Stomach (tissue), 4 donors: ENCODE data around the gene TIAL1.

ENCODE experiments used
- CTCF ChIP-seq, 7 experiments: fragments of 450-650 bp in 4 of 7; fragments of 200-600 bp in 3 of 7; sonication (generic) in 3 of 7; IDR thresholded peaks; one replicate each; pipeline ENCODE4 v1.5.1; 2016 to 2019; ENCODE audit warnings: antibody characterized with exemption in 7 of 7, control low read depth in 2 of 7, mild to moderate bottlenecking in 1 of 7
- EP300 ChIP-seq: sonication (generic); formaldehyde crosslinking; IDR thresholded peaks from one replicate; pipeline ENCODE4 v1.6.1; 2017; ENCODE audit warnings: antibody characterized with exemption
- POLR2A ChIP-seq, 4 donors: fragments of 450-650 bp; IDR thresholded peaks; one replicate each; pipeline ENCODE4 v1.6.1; 2016; ENCODE audit warnings: antibody characterized with exemption in 4 of 4, control low read depth in 2 of 4, mild to moderate bottlenecking in 1 of 4, moderate library complexity in 1 of 4
- POLR2AphosphoS5 ChIP-seq, 3 donors: sonication (generic); formaldehyde crosslinking; IDR thresholded peaks; one replicate each; pipeline ENCODE4 v1.6.1; 2016; ENCODE audit warnings: antibody characterized with exemption in 3 of 3

GRCh38 chr10:119523895-119524719 lies 72.7 kb downstream of the TIAL1 start:
- TF ChIP-seq CTCF (IDR thresholded peaks at IDR 0.05) (no peak), POLR2AphosphoS5 (IDR thresholded peaks at IDR 0.05) (no peak), POLR2A (IDR thresholded peaks at IDR 0.05) (no peak), EP300 (no peak)
